ENCODE measurements around the gene EGLN1. TPM values are rescaled to one million over a fixed set of nuclear protein-coding genes. Genes with fewer than 3 reads are reported as not detected.

EGLN1 gene
- total RNA-seq, 2 donors from 2014 or later: 40.6 to 42.7 TPM

DNA sequence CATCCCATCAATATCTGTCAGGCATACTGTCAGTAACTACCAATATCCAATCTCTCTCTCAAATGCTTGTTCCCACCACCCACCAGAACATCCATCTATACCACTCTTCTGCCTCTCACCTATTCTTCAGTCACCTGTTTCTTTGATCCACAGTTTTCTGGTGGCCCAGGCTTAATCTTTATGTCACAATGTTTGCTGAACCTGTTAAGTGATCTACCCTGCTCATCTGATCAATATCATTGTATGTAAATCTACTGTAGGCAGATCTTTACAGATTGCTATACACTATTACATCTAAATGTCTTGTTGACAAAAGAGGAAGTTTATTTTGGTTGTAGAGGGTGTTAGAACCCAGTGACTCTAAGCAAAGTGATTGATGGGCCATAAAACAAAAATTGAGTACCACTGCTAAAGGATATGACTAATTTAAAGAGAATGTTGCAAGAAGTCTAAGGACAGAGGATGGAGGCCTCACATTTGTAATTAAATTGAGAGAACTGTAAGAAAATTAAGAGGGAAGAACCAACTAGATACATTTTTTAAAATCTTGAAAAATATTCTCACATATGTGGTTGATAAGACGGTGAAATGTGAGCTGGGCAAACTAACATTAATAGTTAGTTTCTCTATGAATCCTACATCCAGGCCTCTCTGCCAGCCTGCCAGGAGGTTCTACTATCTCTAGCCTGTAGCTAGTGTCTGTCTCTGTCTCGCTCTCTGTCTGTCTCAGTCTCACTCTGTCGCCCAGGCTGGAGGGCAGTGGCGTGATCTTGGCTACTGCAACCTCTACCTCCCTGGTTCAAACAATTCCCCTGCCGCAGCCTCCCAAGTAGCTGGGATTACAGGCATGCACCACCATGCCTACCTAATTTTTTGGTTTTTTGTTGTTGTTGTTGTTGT lies 34.1 kb downstream of the EGLN1 start:
- Histone ChIP-seq H3K9me3 (no peaks in the 10 kb centered on the region), H3K4me1 (ENCODE audit: control insufficient read depth in 1 of 2, low read depth in 2 of 2) (peaks cover 0 to 29% of the 10 kb centered on the region in 2 donors)
- TF ChIP-seq, protein P1, sequence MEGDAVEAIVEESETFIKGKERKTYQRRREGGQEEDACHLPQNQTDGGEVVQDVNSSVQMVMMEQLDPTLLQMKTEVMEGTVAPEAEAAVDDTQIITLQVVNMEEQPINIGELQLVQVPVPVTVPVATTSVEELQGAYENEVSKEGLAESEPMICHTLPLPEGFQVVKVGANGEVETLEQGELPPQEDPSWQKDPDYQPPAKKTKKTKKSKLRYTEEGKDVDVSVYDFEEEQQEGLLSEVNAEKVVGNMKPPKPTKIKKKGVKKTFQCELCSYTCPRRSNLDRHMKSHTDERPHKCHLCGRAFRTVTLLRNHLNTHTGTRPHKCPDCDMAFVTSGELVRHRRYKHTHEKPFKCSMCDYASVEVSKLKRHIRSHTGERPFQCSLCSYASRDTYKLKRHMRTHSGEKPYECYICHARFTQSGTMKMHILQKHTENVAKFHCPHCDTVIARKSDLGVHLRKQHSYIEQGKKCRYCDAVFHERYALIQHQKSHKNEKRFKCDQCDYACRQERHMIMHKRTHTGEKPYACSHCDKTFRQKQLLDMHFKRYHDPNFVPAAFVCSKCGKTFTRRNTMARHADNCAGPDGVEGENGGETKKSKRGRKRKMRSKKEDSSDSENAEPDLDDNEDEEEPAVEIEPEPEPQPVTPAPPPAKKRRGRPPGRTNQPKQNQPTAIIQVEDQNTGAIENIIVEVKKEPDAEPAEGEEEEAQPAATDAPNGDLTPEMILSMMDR (IDR thresholded peaks at IDR 0.05): no peak

GRCh38 chr1:231386466-231386865 lies 35.6 kb downstream of the EGLN1 start:
- H3K4me1 ChIP-seq (ENCODE audit: control insufficient read depth in 1 of 2, low read depth in 2 of 2): peaks cover 3 to 39% of the 10 kb centered on the region in 2 donors
- DNase-seq (ENCODE audit: low spot score) (no peak), ATAC-seq (ENCODE audit: insufficient number of reproducible peaks, low FRiP score, low read depth) (no peak)
- no peaks in the 10 kb centered on the region for H3K27me3 ChIP-seq (replicated peaks; ENCODE audit: insufficient read depth)
- H3K27ac ChIP-seq: no peak overlapping the region
- H3K4me3 ChIP-seq: no peak overlapping the region
- H3K36me3 ChIP-seq: no peaks in the 10 kb centered on the region
- no peaks in the 10 kb centered on the region for H3K9me3 ChIP-seq
- TF ChIP-seq, protein P1 (IDR thresholded peaks at IDR 0.05): no peak

More for the DNA sequence above, 34.1 kb downstream of the EGLN1 start:
- Histone ChIP-seq H3K27me3 (replicated peaks; ENCODE audit: insufficient read depth) (no peaks in the 10 kb centered on the region), H3K36me3 (no peaks in the 10 kb centered on the region), H3K4me3 (no peak overlapping the region), H3K27ac (no peak overlapping the region)
- no peak for ATAC-seq (ENCODE audit: insufficient number of reproducible peaks, low FRiP score, low read depth)
- no peak for DNase-seq (ENCODE audit: low spot score)

- Histone ChIP-seq H3K4me1 (ENCODE audit: control insufficient read depth in 1 of 2, low read depth in 2 of 2) (peaks cover 3 to 37% of the 10 kb centered on the region in 2 donors), H3K27me3 (replicated peaks; ENCODE audit: insufficient read depth) (no peaks in the 10 kb centered on the region), H3K27ac (no peak overlapping the region), H3K9me3 (no peaks in the 10 kb centered on the region), H3K36me3 (no peaks in the 10 kb centered on the region), H3K4me3 (no peak overlapping the region)
- DNase-seq (ENCODE audit: low spot score) (no peak), ATAC-seq (ENCODE audit: insufficient number of reproducible peaks, low FRiP score, low read depth) (no peak)
- TF ChIP-seq, protein P1 (IDR thresholded peaks at IDR 0.05): no peak
Observed at GRCh38 chr1:231385416-231385748, 36.7 kb downstream of the EGLN1 start.

- Histone ChIP-seq H3K27me3 (replicated peaks; ENCODE audit: insufficient read depth) (no peaks in the 10 kb centered on the region), H3K9me3 (no peaks in the 10 kb centered on the region), H3K4me3 (no peak overlapping the region), H3K4me1 (ENCODE audit: control insufficient read depth in 1 of 2, low read depth in 2 of 2) (peaks cover 3 to 32% of the 10 kb centered on the region in 2 donors), H3K36me3 (no peaks in the 10 kb centered on the region), H3K27ac (no peak overlapping the region)
- TF ChIP-seq, protein P1 (IDR thresholded peaks at IDR 0.05): no peak
- no peak for DNase-seq (ENCODE audit: low spot score)
- ATAC-seq (ENCODE audit: insufficient number of reproducible peaks, low FRiP score, low read depth): no peak
Observed at GRCh38 chr1:231384696-231385415, 37.2 kb downstream of the EGLN1 start.

DNA sequence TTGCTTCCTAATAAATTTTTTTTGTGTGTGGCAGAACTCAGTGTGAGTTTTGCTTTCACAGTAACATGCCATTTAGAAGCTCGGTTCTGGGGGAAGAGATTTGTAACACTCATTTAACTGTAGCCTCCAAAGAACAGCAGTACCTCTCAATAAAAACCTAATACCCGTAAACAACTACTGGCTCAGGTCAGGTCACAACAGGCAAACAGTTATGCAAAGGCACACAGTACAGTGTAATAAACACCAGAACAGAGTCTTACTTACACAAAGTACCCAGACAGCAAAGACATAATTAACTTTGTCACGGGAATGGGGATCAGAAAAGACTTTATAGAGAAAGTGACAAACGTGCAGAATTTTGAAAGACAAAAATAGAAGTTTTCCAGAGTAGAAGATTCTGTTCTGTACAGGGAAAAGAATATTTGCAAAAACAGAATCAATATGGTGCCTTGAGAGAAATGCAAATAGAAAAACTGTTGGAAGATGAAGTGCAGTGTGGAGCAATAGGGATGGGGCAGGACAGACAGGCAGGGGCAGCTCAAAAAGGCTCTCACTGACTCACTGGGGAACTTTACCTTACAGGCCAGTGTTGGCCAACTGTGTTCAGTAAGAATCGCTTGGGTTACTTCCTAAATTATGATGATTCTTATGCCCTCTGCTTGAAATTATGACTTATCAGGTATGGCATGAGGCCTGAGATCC lies 38.8 kb downstream of the EGLN1 start:
- peaks cover 3 to 28% of the 10 kb centered on the region in 2 donors for H3K4me1 ChIP-seq (ENCODE audit: control insufficient read depth in 1 of 2, low read depth in 2 of 2)
- DNase-seq (ENCODE audit: low spot score) (no peak), ATAC-seq (ENCODE audit: insufficient number of reproducible peaks, low FRiP score, low read depth) (no peak)
- H3K4me3 ChIP-seq: no peak overlapping the region
- H3K27me3 ChIP-seq (replicated peaks; ENCODE audit: insufficient read depth): no peaks in the 10 kb centered on the region
- H3K27ac ChIP-seq: no peak overlapping the region
- no peaks in the 10 kb centered on the region for H3K9me3 ChIP-seq
- TF ChIP-seq, protein P1 (IDR thresholded peaks at IDR 0.05): no peak
- no peaks in the 10 kb centered on the region for H3K36me3 ChIP-seq

All from thoracic aorta (tissue), 2 donors.